Activated T-helper 1 cell treated with anti-CD3 and anti-CD28 coated beads, Interleukin-12 subunit alpha, Interleukin-12 subunit beta, Interleukin-2, Interleukin-4 antibody, amounts not matched to agents 30 ng/mL and 10 ng/mL and 1 ng/mL, durations not matched to agents 14 hours and 24 hours and 36 hours (primary cell): ENCODE data around the gene SYMPK. TPM values are rescaled to one million over a fixed set of nuclear protein-coding genes. Genes with fewer than 3 reads are reported as not detected.

Experiments
- DNase-seq: peaks from one replicate; pipeline ENCODE4 v3.0.0; 2021; ENCODE audit warnings: low spot score
- H3K27ac Mint-ChIP-seq: one replicate; pipeline ENCODE4 v1.8.0; 2021; ENCODE audit warnings: mild to moderate bottlenecking, mixed read lengths
- H3K27me3 Mint-ChIP-seq: one replicate; pipeline ENCODE4 v1.8.0; 2022; ENCODE audit warnings: mild to moderate bottlenecking, moderate library complexity, mixed read lengths; ENCODE audit not compliant: insufficient read depth
- H3K36me3 Mint-ChIP-seq: one replicate; pipeline ENCODE4 v1.8.0; 2021; ENCODE audit warnings: low read depth, mixed read lengths
- H3K4me1 Mint-ChIP-seq: one replicate; pipeline ENCODE4 v1.8.0; 2021; ENCODE audit warnings: low read depth, mixed read lengths
- H3K4me3 Mint-ChIP-seq: one replicate; pipeline ENCODE4 v1.8.0; 2021; ENCODE audit warnings: mild to moderate bottlenecking, moderate library complexity, mixed read lengths
- H3K9me3 Mint-ChIP-seq: one replicate; pipeline ENCODE4 v1.8.0; 2021; ENCODE audit warnings: mixed read lengths
- intact Hi-C: fragments of 100-400 bp; cut with micrococcal nuclease; formaldehyde crosslinking; loops from one replicate; pipeline ENCODE4 v1.15.1; 2024
- total RNA-seq: library from RNA; stranded (reverse); gene quantifications from 2 replicates; pipeline ENCODE4 v1.2.3, GENCODE V29; 2022

SYMPK gene
- total RNA-seq, 1 donor from 2014 or later, result 118 TPM

DNA sequence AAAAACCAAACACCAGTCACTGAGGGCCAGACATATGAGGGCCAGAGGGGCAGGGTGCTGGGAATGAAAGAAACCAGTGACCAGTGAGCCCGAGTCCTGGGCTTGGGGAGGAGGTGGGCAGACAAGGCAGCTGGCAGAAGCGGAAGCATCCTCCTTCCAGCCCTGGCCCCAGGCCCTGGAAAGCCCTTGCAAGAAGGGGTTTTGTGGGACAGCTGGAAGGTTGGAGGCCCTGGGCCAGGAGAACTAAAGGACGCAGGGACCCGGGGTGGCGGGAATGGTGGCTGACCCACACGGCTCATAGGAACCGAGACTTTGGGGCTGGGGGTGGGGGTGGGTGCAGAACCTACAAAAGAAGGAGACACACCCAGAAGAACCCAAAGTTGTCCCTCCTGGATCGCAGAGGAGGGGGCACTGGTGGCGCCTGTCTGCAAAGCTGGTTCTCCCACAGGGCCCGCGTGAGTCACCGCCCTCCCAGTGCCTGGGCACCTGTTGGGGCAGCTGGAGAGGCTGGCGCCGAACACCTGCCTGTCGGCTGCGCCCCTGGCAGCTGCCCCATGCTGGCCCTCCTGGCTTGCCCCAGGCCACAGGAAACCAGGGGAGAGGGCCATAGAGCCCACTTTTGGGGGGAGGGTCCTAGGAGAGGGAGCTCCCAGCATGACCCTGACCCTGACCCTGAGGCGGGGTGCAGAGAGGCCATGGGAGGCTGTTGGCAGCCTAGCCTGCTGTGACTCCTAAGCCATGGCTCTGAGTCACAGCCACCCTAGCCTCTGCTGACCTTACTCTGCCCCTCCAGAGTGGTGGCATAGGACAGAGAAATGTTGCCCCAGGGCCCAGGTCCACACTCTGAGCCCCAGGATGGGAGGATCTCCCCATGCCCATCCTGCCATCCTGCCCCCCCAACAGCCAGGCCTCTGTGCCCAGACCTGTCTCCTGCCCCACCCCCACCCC, 81.5 kb downstream of the SYMPK start:
- Mint-ChIP-seq H3K27me3 (peaks cover 18% of the 10 kb centered on the region), H3K36me3 (peaks cover 11% of the 10 kb centered on the region), H3K4me3 (no peak overlapping the region), H3K9me3 (no peaks in the 10 kb centered on the region), H3K27ac (no peak overlapping the region), H3K4me1 (peaks cover 16% of the 10 kb centered on the region)
- intact Hi-C loops, result no loop called here
- DNase-seq, result no peak

DNA sequence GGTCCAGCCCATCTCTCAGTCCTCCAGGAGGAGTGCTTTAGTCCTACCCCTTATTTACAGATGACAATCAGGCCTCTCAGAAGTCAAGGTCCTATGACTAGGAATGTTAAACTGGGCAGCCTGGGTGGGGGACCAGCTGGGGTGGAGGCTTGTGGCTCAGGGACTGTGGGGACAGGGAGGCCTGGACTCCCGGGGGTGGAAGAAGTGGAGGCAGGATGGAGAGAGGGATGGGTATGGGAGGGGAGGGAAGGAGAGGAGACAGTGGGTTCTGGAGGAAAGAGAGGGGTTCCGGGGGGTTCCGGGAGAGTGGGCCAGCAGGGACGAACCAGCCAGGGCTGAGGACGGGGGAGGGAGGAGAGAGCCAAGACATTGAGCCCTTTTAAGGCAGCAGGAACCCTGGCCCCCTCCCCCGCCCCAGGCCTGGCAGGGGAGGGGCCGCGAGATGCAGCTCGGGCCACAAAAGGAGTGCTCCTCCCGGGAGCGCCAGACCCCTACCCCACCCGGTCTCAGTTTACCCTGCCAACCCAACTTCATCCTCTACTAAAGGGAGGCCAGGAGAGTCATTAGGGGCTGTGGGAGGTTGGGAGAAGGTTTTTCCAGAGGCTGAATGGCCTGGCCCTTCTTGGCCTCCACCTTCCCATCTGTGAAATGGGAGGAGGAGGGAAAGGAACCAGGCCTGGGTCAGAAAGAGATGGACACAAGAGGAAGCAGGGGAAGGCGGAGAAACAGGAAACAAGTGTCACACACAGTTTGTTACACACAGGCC, 82.3 kb downstream of the SYMPK start:
- Mint-ChIP-seq H3K27ac (no peak overlapping the region), H3K9me3 (no peaks in the 10 kb centered on the region), H3K27me3 (peaks cover 20% of the 10 kb centered on the region), H3K4me1 (peaks cover 16% of the 10 kb centered on the region), H3K36me3 (peaks cover 8% of the 10 kb centered on the region), H3K4me3 (no peak overlapping the region)
- intact Hi-C loops, result no loop called here
- DNase-seq, result no peak

DNA sequence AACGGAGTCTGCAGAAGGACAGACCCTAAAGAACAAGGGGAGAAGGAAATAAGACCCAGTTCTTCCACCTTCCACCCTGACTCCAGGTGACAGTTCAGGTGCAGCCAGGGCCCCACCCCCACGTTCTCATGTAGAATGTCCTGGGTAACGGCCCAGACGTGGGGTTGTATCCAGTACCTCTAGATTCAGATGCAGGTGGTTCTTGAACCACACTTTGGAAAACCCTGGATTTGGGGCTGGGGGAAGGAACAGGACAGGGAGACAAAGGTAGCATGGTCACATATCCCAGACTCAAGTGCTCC, 82.8 kb downstream of the SYMPK start:
- Mint-ChIP-seq H3K9me3 (no peaks in the 10 kb centered on the region), H3K27ac (no peak overlapping the region), H3K36me3 (peaks cover 6% of the 10 kb centered on the region), H3K27me3 (peaks cover 20% of the 10 kb centered on the region), H3K4me1 (peaks cover 16% of the 10 kb centered on the region), H3K4me3 (no peak overlapping the region)
- intact Hi-C loops, result no loop called here
- no peak for DNase-seq

- H3K4me3 Mint-ChIP-seq, result peak overlapping the region; percentile 71
- DNase-seq, result peak; percentile 83
- peak overlapping the region; percentile 24 for H3K27ac Mint-ChIP-seq
- H3K27me3 Mint-ChIP-seq, result peaks cover 20% of the 10 kb centered on the region
- peaks cover 16% of the 10 kb centered on the region for H3K4me1 Mint-ChIP-seq
- peaks cover 6% of the 10 kb centered on the region for H3K36me3 Mint-ChIP-seq
- no peaks in the 10 kb centered on the region for H3K9me3 Mint-ChIP-seq
- intact Hi-C loops, result loop anchor here (1.0 to 5.0 kb wide), 6 partner anchors 9 to 238 kb away; partner anchors contain the start of gene CCDC61
These were observed 83.5 kb downstream of the SYMPK start for GRCh38 chr19:45779231-45780145.

- peaks cover 5% of the 10 kb centered on the region for H3K36me3 Mint-ChIP-seq
- H3K4me1 Mint-ChIP-seq, result peaks cover 16% of the 10 kb centered on the region
- no peak overlapping the region for H3K4me3 Mint-ChIP-seq
- no peak overlapping the region for H3K27ac Mint-ChIP-seq
- peaks cover 16% of the 10 kb centered on the region for H3K27me3 Mint-ChIP-seq
- no peak for DNase-seq
- no peaks in the 10 kb centered on the region for H3K9me3 Mint-ChIP-seq
- intact Hi-C loops, result loop anchor here (5.0 kb wide), 1 partner anchor 239 kb away; no protein-coding TSS in a partner anchor
These were observed 84.8 kb downstream of the SYMPK start for GRCh38 chr19:45778010-45778661.

- Mint-ChIP-seq H3K36me3 (peaks cover 5% of the 10 kb centered on the region), H3K27ac (no peak overlapping the region), H3K4me1 (peaks cover 16% of the 10 kb centered on the region), H3K27me3 (peaks cover 16% of the 10 kb centered on the region), H3K4me3 (no peak overlapping the region), H3K9me3 (no peaks in the 10 kb centered on the region)
- intact Hi-C loops, result loop anchor here (5.0 kb wide), 1 partner anchor 240 kb away; no protein-coding TSS in a partner anchor
- DNase-seq, result no peak
These were observed 85.5 kb downstream of the SYMPK start for GRCh38 chr19:45777395-45777961.

DNA sequence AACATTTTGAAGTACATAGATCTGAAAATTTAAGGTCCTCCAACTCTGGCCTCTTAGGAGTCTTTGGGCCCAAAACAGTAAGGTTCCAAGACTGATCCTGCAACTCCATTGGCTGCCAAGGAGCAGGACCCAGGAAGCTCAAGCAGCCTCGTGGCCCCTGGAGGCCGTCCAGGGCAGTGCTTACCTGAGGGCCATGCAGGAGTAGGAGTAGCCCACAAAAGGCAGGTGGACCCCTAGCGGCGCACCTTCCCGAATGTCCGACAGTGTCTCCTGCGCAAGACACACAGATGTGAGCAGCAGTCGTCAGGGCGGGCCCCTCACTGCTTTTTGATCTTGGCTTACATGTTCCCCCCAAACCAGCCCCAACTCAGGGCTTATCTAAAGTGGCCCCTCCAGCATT, 88.2 kb downstream of the SYMPK start:
- no peak for DNase-seq
- H3K27ac Mint-ChIP-seq, result no peak overlapping the region

DNA sequence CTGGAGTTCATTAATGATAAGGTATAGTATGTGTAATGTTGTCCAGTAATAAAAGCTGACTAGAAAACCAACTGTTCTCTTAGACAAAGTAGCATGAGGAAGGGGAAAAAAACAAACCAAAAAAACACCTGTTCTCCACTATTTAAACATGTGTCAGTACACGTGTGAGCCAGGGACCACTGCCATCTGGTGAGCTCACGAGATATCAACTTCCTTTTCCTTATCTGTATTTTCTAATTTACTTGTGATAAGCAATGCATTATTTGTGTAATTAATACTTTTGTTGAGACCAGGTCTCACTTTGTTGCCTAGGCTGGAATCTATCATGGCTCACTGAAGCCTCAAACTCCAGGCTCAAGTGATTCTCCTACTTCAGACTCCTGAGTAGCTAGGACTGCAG, 89.6 kb downstream of the SYMPK start:
- Mint-ChIP-seq H3K27me3 (peaks cover 13% of the 10 kb centered on the region), H3K4me1 (peaks cover 10% of the 10 kb centered on the region), H3K36me3 (peaks cover 3% of the 10 kb centered on the region), H3K9me3 (no peaks in the 10 kb centered on the region), H3K27ac (no peak overlapping the region), H3K4me3 (no peak overlapping the region)
- DNase-seq, result no peak
- intact Hi-C loops, result no loop called here

More for the DNA sequence above, 88.2 kb downstream of the SYMPK start:
- intact Hi-C loops, result loop anchor here (5.0 kb wide), 1 partner anchor 243 kb away; no protein-coding TSS in a partner anchor
- H3K27me3 Mint-ChIP-seq, result peaks cover 15% of the 10 kb centered on the region
- H3K36me3 Mint-ChIP-seq, result peaks cover 8% of the 10 kb centered on the region
- peaks cover 15% of the 10 kb centered on the region for H3K4me1 Mint-ChIP-seq
- H3K9me3 Mint-ChIP-seq, result no peaks in the 10 kb centered on the region
- no peak overlapping the region for H3K4me3 Mint-ChIP-seq

DNA sequence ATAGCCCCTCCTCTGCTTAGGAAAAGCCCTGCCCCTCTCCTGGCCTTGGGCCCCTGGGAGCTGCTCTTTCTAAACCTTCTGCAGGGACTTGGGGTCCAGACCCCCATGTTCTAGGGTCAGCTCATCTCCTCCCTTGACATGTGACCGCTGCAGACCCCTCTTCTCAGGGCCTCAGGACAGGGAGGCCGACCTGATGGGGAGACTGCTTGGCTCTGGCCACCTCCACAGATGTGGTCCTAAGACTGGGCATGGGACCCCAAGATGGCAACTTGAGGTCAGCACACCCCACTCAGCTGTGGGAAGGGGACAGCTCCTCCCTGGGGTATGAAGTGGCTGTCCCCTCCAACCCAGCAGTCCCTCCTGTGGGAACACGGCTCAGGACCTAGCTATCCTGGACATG, 90.0 kb downstream of the SYMPK start:
- no peak for DNase-seq
- Mint-ChIP-seq H3K4me1 (peaks cover 9% of the 10 kb centered on the region), H3K9me3 (no peaks in the 10 kb centered on the region), H3K36me3 (peaks cover 3% of the 10 kb centered on the region), H3K27me3 (peaks cover 13% of the 10 kb centered on the region), H3K27ac (no peak overlapping the region), H3K4me3 (no peak overlapping the region)
- intact Hi-C loops, result no loop called here

- Mint-ChIP-seq H3K27me3 (peaks cover 16% of the 10 kb centered on the region), H3K4me1 (peaks cover 9% of the 10 kb centered on the region), H3K27ac (no peak overlapping the region), H3K4me3 (no peak overlapping the region), H3K9me3 (no peaks in the 10 kb centered on the region), H3K36me3 (peaks cover 3% of the 10 kb centered on the region)
- intact Hi-C loops, result no loop called here
- no peak for DNase-seq
These were observed 90.7 kb downstream of the SYMPK start for GRCh38 chr19:45772130-45772840.

DNA sequence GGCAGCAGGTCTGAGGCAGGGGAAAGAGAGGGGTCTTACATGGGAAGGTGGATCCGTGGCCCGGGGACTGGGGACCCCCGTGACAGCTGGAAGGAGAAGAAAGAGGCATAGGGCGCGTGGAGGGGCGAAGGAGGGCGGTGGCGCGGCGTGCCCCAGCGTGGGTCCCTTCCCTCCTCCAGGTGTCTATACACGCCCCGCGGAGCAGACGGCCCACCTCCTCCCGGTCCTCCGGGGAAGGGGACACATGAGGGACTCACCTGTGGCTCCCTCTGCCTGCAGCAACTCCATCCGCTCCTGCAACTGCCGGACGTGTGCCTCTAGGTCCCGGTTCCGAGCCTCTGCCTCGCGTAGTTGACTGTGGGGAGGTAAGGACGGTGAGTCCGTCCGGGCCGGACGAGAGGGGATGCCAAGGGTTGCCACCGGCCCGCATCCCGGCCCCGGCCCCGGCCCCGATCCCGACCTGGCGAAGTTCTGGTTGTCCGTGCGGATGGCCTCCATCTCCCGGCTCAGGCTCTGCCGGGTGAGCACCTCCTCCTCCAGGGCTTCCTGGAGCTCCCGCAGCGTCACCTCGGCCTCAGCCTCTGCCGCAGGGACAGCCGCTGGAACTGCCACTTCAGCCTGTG, 91.5 kb downstream of the SYMPK start:
- Mint-ChIP-seq H3K36me3 (peaks cover 3% of the 10 kb centered on the region), H3K4me3 (peak overlapping the region; percentile 58), H3K27ac (no peak overlapping the region), H3K9me3 (no peaks in the 10 kb centered on the region), H3K27me3 (peaks cover 15% of the 10 kb centered on the region), H3K4me1 (peaks cover 9% of the 10 kb centered on the region)
- DNase-seq, result no peak
- intact Hi-C loops, result no loop called here
